Measurements from ENCODE around the gene SYNRG.

- TF ChIP-seq CTCF (optimal IDR thresholded peaks at IDR 0.05 in 1 of 3, IDR thresholded peaks at IDR 0.05 in 1 of 3, conservative IDR thresholded peaks at IDR 0.05 in 1 of 3; ENCODE audit: extremely low read depth in 1 of 3, insufficient read depth in 2 of 3, low read length in 3 of 3), result no peak
- no peak for TF ChIP-seq EZH2 (IDR thresholded peaks at IDR 0.05; ENCODE audit: low read length)
These were observed 120.5 kb downstream of the SYNRG start for GRCh38 chr17:37488607-37489196.
